ENCODE measurements around the gene LILRB3.
A peak's percentile ranks its signal among the peaks of the same experiment; 100 is the strongest.
"Not testable (repeated sequence)": the region's sequence is repeated elsewhere in the genome, so short reads cannot be mapped to it uniquely, and the experiment has no call there.

LILRB3 gene

DNA sequence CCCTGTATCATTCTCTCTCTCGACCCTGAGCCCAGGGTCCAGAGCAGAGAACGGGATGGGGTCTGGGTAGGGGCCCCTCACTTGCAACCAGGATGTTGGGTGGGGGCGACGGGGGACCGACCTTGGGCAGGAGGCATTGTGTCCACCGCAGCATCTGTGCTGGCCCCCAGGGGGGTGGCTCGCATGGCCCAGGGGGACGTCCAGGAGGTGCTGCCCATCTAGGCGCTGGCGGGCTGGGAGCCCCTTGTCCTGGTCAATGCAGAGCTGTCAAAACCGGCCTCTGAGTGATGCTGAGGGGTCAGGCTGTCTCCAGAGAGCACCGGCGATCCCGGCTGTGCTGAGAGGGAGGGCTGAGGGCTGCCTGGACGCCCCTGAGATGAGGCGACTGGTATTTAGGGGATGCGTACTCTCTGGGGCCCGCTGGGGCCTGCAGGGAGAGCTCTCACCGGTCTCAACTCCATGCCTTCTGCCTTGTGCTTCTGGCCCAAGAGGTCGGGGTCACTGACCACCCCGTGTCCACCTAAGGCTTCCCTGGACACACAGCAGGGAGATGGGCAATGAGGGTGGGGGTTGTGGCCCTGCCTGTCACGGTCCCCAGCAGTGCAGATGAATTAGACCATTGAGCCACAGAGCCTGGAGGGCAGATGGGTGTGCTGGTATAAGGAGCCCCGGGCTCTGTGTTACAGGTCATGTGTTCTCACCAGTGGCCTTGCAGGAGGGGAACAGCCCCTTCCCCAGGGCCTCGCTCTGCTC, 13.6 kb downstream of the LILRB3 start:
- H3K9ac ChIP-seq (ENCODE audit: low read length in 2 of 2), result peak overlapping the region; percentile 17 to 69
- peaks cover 34 to 38% of the 10 kb centered on the region in 2 donors for H3K36me3 ChIP-seq (ENCODE audit: control insufficient read depth in 2 of 2, insufficient read depth in 2 of 2, low read length in 2 of 2)
- H3K27ac ChIP-seq (ENCODE audit: low read length), result peak overlapping the region; percentile 66
- H3K9me3 ChIP-seq (ENCODE audit: control insufficient read depth in 2 of 2, low read length in 2 of 2), result no peaks in the 10 kb centered on the region
- peaks cover 46% of the 10 kb centered on the region for H3K4me1 ChIP-seq (ENCODE audit: control insufficient read depth, insufficient read depth, low read length)
- H3K27me3 ChIP-seq (ENCODE audit: control insufficient read depth in 1 of 2, insufficient read depth in 2 of 2, low read length in 2 of 2), result no peaks in the 10 kb centered on the region
- H3K4me3 ChIP-seq (ENCODE audit: low read length in 2 of 2), result peak overlapping the region in 1 of 2 donors; percentile 44

DNA sequence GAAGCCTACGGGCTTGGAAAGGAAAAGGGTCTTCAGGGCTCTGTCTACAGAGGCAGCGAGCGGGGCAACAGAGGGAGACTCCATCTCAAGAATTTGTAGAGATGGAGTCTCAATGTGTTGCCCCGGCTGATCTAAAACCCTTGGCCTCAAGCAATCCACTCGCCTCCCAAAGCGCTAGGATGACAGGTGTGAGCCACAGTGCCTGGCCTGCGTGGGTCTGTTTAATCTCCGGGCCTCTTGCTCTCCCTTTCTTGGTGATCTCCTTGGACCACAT, 14.1 kb downstream of the LILRB3 start:
- peak overlapping the region in 1 of 2 donors; percentile 17 for H3K9ac ChIP-seq (ENCODE audit: low read length in 2 of 2)
- H3K4me1 ChIP-seq (ENCODE audit: control insufficient read depth, insufficient read depth, low read length), result peaks cover 51% of the 10 kb centered on the region
- H3K9me3 ChIP-seq (ENCODE audit: control insufficient read depth in 2 of 2, low read length in 2 of 2), result no peaks in the 10 kb centered on the region
- H3K4me3 ChIP-seq (ENCODE audit: low read length in 2 of 2), result no peak overlapping the region
- H3K27ac ChIP-seq (ENCODE audit: low read length), result peak overlapping the region; percentile 66
- no peaks in the 10 kb centered on the region for H3K27me3 ChIP-seq (ENCODE audit: control insufficient read depth in 1 of 2, insufficient read depth in 2 of 2, low read length in 2 of 2)
- peaks cover 34 to 40% of the 10 kb centered on the region in 2 donors for H3K36me3 ChIP-seq (ENCODE audit: control insufficient read depth in 2 of 2, insufficient read depth in 2 of 2, low read length in 2 of 2)

DNA sequence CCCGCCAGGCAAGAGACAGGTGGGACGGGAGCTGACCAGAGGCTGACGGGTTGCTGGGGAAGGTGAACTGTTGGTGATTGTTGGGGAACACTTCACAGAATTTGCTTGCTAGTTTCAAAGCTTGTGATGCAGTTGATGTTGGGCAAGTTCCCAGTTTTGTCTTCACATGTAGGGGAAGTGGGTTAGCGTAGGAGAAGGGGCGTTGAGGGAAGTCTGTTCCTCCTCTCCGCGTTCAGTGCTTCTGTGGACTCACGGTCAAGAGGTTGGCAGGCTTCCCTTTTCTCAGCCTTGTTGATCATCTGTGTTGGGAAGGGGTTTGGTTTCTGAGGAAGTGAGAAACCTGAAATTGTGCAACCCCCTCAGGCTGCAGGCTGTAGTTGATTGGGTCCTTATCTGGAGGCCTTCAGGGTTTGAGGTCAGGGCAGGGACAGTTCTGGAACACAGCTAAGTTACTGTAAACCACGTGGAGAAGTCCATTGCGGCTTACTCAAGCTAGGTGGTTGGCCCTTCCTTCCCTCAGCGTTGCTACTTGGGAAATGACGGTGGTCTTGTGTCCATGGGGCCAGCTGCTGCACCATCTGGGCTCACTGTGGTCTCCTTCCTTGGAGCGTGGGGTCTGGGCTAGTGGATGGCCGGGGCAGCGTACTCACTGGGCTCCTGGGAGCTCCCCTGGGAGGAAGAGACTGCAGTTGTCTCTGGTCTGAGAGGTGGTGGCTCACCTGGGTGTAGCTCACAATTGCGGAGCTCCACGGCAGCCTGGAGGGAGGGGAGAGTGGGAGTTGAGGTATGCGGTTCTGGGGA, 14.6 kb downstream of the LILRB3 start:
- H3K4me3 ChIP-seq (ENCODE audit: low read length in 2 of 2), result no peak overlapping the region
- peak overlapping the region; percentile 66 for H3K27ac ChIP-seq (ENCODE audit: low read length)
- H3K9ac ChIP-seq (ENCODE audit: low read length in 2 of 2), result peak overlapping the region in 1 of 2 donors; percentile 21

DNA sequence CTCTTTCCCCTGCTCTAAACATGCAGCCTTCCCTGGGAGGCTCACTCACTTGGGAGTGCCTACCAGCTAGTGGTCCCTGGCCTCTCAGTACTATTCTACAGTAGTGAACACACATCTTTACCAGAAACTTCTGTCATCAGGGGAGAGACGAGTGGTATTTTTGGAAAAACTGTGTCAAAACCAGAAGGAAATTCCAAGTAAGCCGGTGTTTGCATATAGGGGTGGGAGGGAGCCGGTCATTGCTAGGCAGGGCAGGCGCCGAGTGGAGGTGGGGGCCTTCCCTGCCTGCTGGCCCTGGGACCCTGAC, 15.2 kb downstream of the LILRB3 start:
- peak overlapping the region; percentile 31 for H3K27ac ChIP-seq (ENCODE audit: low read length)
- no peak overlapping the region for H3K9ac ChIP-seq (ENCODE audit: low read length in 2 of 2)

More for the DNA sequence above, 14.6 kb downstream of the LILRB3 start:
- Histone ChIP-seq H3K36me3 (ENCODE audit: control insufficient read depth in 2 of 2, insufficient read depth in 2 of 2, low read length in 2 of 2) (peaks cover 40 to 44% of the 10 kb centered on the region in 2 donors), H3K9me3 (ENCODE audit: control insufficient read depth in 2 of 2, low read length in 2 of 2) (no peaks in the 10 kb centered on the region), H3K27me3 (ENCODE audit: control insufficient read depth in 1 of 2, insufficient read depth in 2 of 2, low read length in 2 of 2) (no peaks in the 10 kb centered on the region), H3K4me1 (ENCODE audit: control insufficient read depth, insufficient read depth, low read length) (peaks cover 56% of the 10 kb centered on the region)

DNA sequence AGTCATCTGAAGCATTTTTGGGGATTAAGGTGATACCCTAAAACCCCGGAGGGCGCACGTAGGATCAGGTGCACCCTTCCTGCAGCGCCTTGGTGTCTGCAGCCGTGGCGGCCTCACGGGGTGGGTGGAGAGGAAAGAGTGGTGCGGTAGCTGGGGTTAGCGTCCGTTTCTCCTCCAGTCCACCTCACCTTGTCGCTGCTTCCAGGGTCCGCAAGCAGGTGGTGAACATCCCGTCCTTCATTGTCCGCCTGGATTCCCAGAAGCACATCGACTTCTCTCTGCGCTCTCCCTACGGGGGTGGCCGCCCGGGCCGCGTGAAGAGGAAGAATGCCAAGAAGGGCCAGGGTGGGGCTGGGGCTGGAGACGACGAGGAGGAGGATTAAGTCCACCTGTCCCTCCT, 15.6 kb downstream of the LILRB3 start:
- not testable (repeated sequence) for H3K9me3 ChIP-seq (ENCODE audit: control insufficient read depth in 2 of 2, low read length in 2 of 2); H3K4me3 ChIP-seq (ENCODE audit: low read length in 2 of 2); H3K27me3 ChIP-seq (ENCODE audit: control insufficient read depth in 1 of 2, insufficient read depth in 2 of 2, low read length in 2 of 2); H3K9ac ChIP-seq (ENCODE audit: low read length in 2 of 2); H3K27ac ChIP-seq (ENCODE audit: low read length)
- H3K4me1 ChIP-seq (ENCODE audit: control insufficient read depth, insufficient read depth, low read length), result peaks cover 66% of the 10 kb centered on the region
- H3K36me3 ChIP-seq (ENCODE audit: control insufficient read depth in 2 of 2, insufficient read depth in 2 of 2, low read length in 2 of 2), result peaks cover 48 to 54% of the 10 kb centered on the region in 2 donors

More for the DNA sequence above, 15.2 kb downstream of the LILRB3 start:
- H3K9me3 ChIP-seq (ENCODE audit: control insufficient read depth in 2 of 2, low read length in 2 of 2), result no peaks in the 10 kb centered on the region
- H3K36me3 ChIP-seq (ENCODE audit: control insufficient read depth in 2 of 2, insufficient read depth in 2 of 2, low read length in 2 of 2), result peaks cover 44 to 50% of the 10 kb centered on the region in 2 donors
- H3K4me1 ChIP-seq (ENCODE audit: control insufficient read depth, insufficient read depth, low read length), result peaks cover 62% of the 10 kb centered on the region
- no peak overlapping the region for H3K4me3 ChIP-seq (ENCODE audit: low read length in 2 of 2)
- no peaks in the 10 kb centered on the region for H3K27me3 ChIP-seq (ENCODE audit: control insufficient read depth in 1 of 2, insufficient read depth in 2 of 2, low read length in 2 of 2)

DNA sequence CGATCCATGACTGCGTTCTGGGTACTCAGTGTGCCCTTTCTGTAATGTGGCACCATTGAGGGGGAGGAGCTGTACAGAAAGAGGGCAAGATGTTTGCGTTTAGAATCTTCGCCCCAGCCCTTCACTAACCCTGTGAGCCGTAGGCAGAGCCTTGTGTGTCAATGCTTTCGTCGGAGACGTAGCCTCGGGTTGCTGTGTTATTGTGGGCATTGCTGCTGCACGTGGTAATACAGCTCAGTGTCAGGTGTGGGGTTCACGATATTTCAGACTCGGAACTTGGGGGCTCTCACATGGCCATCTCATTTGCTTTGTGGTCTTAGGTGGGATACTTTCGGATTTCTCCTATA, 16.0 kb downstream of the LILRB3 start:
- H3K9ac ChIP-seq (ENCODE audit: low read length in 2 of 2), result no peak overlapping the region
- no peaks in the 10 kb centered on the region for H3K27me3 ChIP-seq (ENCODE audit: control insufficient read depth in 1 of 2, insufficient read depth in 2 of 2, low read length in 2 of 2)
- H3K27ac ChIP-seq (ENCODE audit: low read length), result no peak overlapping the region
- no peaks in the 10 kb centered on the region for H3K9me3 ChIP-seq (ENCODE audit: control insufficient read depth in 2 of 2, low read length in 2 of 2)
- H3K4me3 ChIP-seq (ENCODE audit: low read length in 2 of 2), result no peak overlapping the region
- H3K36me3 ChIP-seq (ENCODE audit: control insufficient read depth in 2 of 2, insufficient read depth in 2 of 2, low read length in 2 of 2), result peaks cover 52 to 57% of the 10 kb centered on the region in 2 donors
- peaks cover 70% of the 10 kb centered on the region for H3K4me1 ChIP-seq (ENCODE audit: control insufficient read depth, insufficient read depth, low read length)

DNA sequence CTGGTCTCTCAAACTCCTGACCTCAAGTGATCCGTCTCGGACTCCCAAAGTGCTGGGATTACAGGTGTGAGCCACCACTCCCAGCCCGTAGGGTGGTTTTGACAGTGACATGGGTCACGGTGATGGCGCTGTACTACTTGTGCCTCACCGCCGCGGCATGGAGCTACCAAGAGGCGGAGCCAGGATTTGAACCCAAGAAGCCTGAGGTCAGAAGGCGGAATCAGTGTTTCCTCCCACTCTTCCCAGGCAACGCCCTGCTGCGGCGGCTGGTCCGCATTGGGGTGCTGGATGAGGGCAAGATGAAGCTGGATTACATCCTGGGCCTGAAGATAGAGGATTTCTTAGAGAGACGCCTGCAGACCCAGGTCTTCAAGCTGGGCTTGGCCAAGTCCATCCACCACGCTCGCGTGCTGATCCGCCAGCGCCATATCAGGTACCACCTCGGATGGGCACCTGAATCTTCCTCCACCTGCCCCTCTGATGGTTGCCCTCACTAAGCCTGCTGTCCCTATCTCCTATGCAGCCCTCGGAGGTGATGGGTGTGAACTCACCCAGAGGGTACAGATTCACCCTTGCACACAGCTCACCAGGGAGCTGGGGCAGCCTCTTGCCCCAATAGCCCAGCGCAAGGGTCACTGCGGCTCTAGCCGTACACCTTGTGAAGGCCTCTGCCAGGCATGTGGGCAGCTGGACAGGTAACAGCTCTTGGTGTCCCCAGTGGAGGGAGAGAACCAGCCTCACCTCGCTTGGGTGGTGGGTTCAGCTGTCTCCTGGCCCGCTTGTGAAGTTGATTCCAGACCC, 16.6 kb downstream of the LILRB3 start:
- no peak overlapping the region for H3K4me3 ChIP-seq (ENCODE audit: low read length in 2 of 2)
- H3K27me3 ChIP-seq (ENCODE audit: control insufficient read depth in 1 of 2, insufficient read depth in 2 of 2, low read length in 2 of 2), result no peaks in the 10 kb centered on the region
- peaks cover 76% of the 10 kb centered on the region for H3K4me1 ChIP-seq (ENCODE audit: control insufficient read depth, insufficient read depth, low read length)
- H3K9me3 ChIP-seq (ENCODE audit: control insufficient read depth in 2 of 2, low read length in 2 of 2), result no peaks in the 10 kb centered on the region
- no peak overlapping the region for H3K27ac ChIP-seq (ENCODE audit: low read length)
- no peak overlapping the region for H3K9ac ChIP-seq (ENCODE audit: low read length in 2 of 2)
- H3K36me3 ChIP-seq (ENCODE audit: control insufficient read depth in 2 of 2, insufficient read depth in 2 of 2, low read length in 2 of 2), result peaks cover 52 to 57% of the 10 kb centered on the region in 2 donors

DNA sequence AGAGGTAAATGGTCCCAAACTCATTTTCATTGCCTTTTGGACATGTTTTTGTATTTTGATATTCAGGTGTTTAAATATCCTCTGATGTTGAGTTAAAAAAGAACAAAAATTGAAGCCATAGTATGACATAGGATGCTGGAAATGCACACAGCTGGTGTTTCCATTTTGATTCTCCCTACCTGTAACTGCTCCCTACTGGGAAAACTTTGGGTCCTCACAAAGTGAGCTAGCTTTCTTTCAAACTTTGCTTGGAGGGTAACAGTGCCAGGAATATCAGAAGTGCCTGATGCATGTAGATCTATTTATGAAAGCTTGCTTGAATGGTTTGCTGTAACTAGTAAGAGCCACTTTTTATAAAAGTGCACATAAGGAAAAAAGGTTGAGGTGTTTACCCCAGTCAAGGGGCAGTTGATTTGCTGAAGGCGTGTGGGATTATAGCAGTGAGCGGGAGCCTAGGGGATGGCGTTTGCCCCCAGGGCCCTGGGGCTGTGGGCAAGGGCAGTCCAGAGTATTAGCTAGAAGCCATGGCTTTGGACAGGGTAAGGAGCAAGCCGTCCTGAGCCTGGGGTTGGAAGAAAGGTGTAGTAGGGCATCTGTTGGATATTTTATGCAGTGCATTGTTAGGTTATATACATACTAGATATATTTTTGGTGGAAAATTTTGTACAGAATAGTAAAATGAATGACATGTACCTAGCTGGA, 17.9 kb downstream of the LILRB3 start:
- Histone ChIP-seq H3K27ac (ENCODE audit: low read length) (no peak overlapping the region), H3K9me3 (ENCODE audit: control insufficient read depth in 2 of 2, low read length in 2 of 2) (no peaks in the 10 kb centered on the region), H3K36me3 (ENCODE audit: control insufficient read depth in 2 of 2, insufficient read depth in 2 of 2, low read length in 2 of 2) (peaks cover 52 to 57% of the 10 kb centered on the region in 2 donors), H3K27me3 (ENCODE audit: control insufficient read depth in 1 of 2, insufficient read depth in 2 of 2, low read length in 2 of 2) (no peaks in the 10 kb centered on the region), H3K4me1 (ENCODE audit: control insufficient read depth, insufficient read depth, low read length) (peaks cover 76% of the 10 kb centered on the region), H3K4me3 (ENCODE audit: low read length in 2 of 2) (no peak overlapping the region), H3K9ac (ENCODE audit: low read length in 2 of 2) (peak overlapping the region in 1 of 2 donors; percentile 22)

DNA sequence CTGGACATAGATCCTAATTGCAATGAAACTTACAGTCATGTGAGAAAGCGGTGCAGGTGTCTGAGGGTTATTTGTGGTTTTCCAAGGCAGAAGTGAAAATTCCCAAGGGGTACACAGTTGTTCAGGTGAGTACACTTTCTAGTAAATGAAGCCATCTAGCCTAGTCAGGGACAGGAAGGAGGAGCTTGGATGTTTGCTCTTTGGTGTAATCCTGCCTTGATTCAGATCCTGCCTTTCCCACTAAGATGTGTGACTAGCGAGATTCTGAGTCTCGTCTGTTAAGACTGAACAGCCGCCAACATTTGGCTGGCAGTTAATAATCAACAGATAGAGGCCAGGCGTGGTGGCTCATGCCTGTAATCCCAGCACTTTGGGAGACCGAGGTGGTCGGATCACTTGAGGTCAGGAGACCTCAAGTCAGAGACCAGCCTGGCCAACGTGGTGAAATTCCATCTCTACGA, 19.6 kb downstream of the LILRB3 start:
- no peaks in the 10 kb centered on the region for H3K27me3 ChIP-seq (ENCODE audit: control insufficient read depth in 1 of 2, insufficient read depth in 2 of 2, low read length in 2 of 2)
- H3K27ac ChIP-seq (ENCODE audit: low read length), result no peak overlapping the region
- H3K9me3 ChIP-seq (ENCODE audit: control insufficient read depth in 2 of 2, low read length in 2 of 2), result no peaks in the 10 kb centered on the region
- no peak overlapping the region for H3K4me3 ChIP-seq (ENCODE audit: low read length in 2 of 2)
- H3K4me1 ChIP-seq (ENCODE audit: control insufficient read depth, insufficient read depth, low read length), result peaks cover 61% of the 10 kb centered on the region
- H3K36me3 ChIP-seq (ENCODE audit: control insufficient read depth in 2 of 2, insufficient read depth in 2 of 2, low read length in 2 of 2), result peaks cover 49 to 54% of the 10 kb centered on the region in 2 donors
- H3K9ac ChIP-seq (ENCODE audit: low read length in 2 of 2), result peak overlapping the region; percentile 21 to 34

DNA sequence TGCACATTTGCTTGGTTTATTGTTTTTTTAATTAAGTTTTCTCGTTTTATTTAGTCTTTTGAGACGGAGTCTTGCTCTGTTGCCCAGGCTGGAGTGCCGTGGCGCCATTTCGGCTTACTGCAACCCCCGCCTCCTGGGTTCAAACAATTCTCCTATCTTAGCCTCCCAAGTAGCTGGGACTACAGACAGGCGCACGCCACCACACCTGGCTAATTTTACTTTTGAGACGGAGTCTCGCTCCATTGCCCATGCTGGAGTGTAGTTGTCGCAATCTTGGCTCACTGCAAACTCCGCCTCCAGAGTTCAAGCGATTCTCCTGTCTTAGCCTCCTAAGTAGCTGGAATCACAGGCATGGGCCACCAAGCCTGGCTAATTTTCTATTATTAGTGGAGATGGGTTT, 20.8 kb downstream of the LILRB3 start:
- no peak overlapping the region for H3K27ac ChIP-seq (ENCODE audit: low read length)
- H3K36me3 ChIP-seq (ENCODE audit: control insufficient read depth in 2 of 2, insufficient read depth in 2 of 2, low read length in 2 of 2), result peaks cover 41 to 45% of the 10 kb centered on the region in 2 donors
- H3K9ac ChIP-seq (ENCODE audit: low read length in 2 of 2), result peak overlapping the region in 1 of 2 donors; percentile 91
- H3K27me3 ChIP-seq (ENCODE audit: control insufficient read depth in 1 of 2, insufficient read depth in 2 of 2, low read length in 2 of 2), result no peaks in the 10 kb centered on the region
- H3K4me1 ChIP-seq (ENCODE audit: control insufficient read depth, insufficient read depth, low read length), result peaks cover 56% of the 10 kb centered on the region
- H3K4me3 ChIP-seq (ENCODE audit: low read length in 2 of 2), result peak overlapping the region; percentile 92 to 95
- no peaks in the 10 kb centered on the region for H3K9me3 ChIP-seq (ENCODE audit: control insufficient read depth in 2 of 2, low read length in 2 of 2)

Measured in stomach smooth muscle (tissue), 2 donors.